ENCODE measurements around the gene ADGRV1. TPM values are rescaled to one million over a fixed set of nuclear protein-coding genes. Genes with fewer than 3 reads are reported as not detected.
"Not testable (repeated sequence)": the region's sequence is repeated elsewhere in the genome, so short reads cannot be mapped to it uniquely, and the experiment has no call there.

The ADGRV1 gene
- total RNA-seq, 2 experiments from 2014 or later, result 0.26 TPM; not detected in 1

DNA sequence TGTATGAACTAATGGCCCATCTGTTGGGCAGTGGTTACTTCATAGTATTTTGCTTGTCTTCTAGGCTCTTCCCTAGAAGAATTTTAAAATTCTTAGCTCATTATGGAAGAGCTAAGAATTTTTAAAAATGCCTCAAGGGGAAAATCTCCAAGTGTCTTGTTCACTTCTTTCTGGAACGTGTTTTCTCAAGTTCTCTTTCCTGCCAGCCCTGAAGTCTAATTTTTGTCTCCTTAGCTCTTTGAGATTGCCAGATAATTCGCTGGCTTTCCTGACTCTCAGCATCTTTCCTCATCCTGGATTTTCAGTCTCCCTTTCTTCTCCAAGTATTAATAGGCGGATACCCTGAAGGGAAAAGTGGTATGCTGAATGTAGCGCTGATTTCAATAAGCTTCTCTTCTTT is 429.1 kb downstream of the ADGRV1 start:
- H3K9me3 Mint-ChIP-seq (ENCODE audit: insufficient read depth), result no peaks in the 10 kb centered on the region
- H3K4me1 Mint-ChIP-seq (ENCODE audit: low read depth), result no peaks in the 10 kb centered on the region
- DNase-seq, result no peak
- no peak for ATAC-seq
- no peaks in the 10 kb centered on the region for H3K27me3 Mint-ChIP-seq (ENCODE audit: low read depth)
- ChIA-PET CTCF (interaction anchor here (1.3 to 1.9 kb wide), 2 partner anchors 56 to 397 kb away, joined by 5 to 6 read pairs; no protein-coding TSS in a partner anchor), POLR2A (no interaction called here)
- H3K4me3 Mint-ChIP-seq, result no peak overlapping the region
- H3K27ac Mint-ChIP-seq, result no peak overlapping the region
- H3K36me3 Mint-ChIP-seq (ENCODE audit: low read depth), result no peaks in the 10 kb centered on the region

DNA sequence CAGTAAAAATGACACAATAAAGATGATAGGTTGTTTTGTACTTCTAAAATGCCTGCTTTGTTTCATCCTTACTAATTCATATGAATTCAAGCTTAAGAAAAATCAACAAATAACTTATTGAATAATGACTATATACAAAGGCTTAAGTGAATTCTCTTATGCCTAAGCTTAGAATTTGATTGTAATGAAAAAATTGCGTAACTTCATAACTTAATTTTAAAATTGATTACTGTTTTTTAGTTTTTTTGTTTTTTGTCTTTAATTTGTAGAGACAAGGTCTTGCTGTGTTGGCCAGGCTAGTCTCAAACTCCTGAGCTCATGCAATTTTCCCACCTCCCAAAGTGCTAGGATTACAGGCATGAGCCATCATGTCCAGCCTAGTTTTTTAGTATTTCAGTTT is 432.6 kb downstream of the ADGRV1 start:
- no peak overlapping the region for H3K27ac Mint-ChIP-seq
- no peaks in the 10 kb centered on the region for H3K4me1 Mint-ChIP-seq (ENCODE audit: low read depth)
- DNase-seq, result no peak
- H3K27me3 Mint-ChIP-seq (ENCODE audit: low read depth), result no peaks in the 10 kb centered on the region
- no peak overlapping the region for H3K4me3 Mint-ChIP-seq
- H3K36me3 Mint-ChIP-seq (ENCODE audit: low read depth), result no peaks in the 10 kb centered on the region
- ATAC-seq, result no peak
- H3K9me3 Mint-ChIP-seq (ENCODE audit: insufficient read depth), result peaks cover 7% of the 10 kb centered on the region
- POLR2A ChIA-PET, result no interaction called here
- CTCF ChIA-PET, result no interaction called here

DNA sequence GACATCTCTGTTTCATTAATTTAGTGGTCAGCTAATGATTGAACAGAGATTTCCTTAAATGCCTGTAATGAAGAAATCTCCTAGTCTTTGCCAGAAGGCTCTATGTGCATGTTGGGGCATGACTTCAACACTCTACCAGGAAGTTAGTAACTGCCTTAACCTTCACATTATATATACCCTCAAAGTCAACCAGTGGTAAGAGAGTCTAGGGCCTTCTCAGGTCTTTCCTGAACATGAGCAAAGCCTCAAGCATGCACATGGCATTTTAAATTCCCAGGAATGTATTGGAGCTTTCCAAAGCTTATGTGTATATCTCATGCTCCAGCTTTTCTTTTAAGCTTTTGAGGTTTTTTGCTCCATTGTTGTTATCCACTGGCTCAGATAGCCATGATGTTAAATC is 436.2 kb downstream of the ADGRV1 start:
- no peak for ATAC-seq
- Mint-ChIP-seq H3K27ac (no peak overlapping the region), H3K9me3 (ENCODE audit: insufficient read depth) (peaks cover 7% of the 10 kb centered on the region), H3K4me3 (no peak overlapping the region), H3K36me3 (ENCODE audit: low read depth) (no peaks in the 10 kb centered on the region), H3K4me1 (ENCODE audit: low read depth) (no peaks in the 10 kb centered on the region), H3K27me3 (ENCODE audit: low read depth) (peaks cover 2% of the 10 kb centered on the region)
- ChIA-PET POLR2A (no interaction called here), CTCF (no interaction called here)
- DNase-seq, result no peak

DNA sequence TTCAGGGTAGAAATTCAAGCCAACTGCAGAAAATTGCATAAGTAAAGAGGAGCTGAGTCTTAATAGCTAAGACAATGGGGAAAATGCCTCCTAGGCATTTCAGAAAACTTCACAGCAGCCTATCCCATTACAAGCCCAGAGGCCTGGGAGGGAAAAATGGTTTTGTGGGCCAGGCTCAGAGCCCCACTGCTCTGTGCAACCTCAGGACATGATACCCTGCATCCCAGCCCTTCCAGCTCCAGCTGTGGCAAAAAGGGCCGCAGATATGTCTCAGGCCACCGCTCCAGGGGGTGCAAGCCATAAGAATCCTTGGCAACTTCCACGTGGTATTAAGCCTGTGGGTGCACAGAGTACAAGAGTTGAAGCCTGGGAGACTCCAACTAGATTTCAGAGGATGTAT is 437.5 kb downstream of the ADGRV1 start:
- peaks cover 2% of the 10 kb centered on the region for H3K27me3 Mint-ChIP-seq (ENCODE audit: low read depth)
- POLR2A ChIA-PET, result no interaction called here
- H3K9me3 Mint-ChIP-seq (ENCODE audit: insufficient read depth), result peaks cover 7% of the 10 kb centered on the region
- no peaks in the 10 kb centered on the region for H3K36me3 Mint-ChIP-seq (ENCODE audit: low read depth)
- no peaks in the 10 kb centered on the region for H3K4me1 Mint-ChIP-seq (ENCODE audit: low read depth)
- DNase-seq, result no peak
- ATAC-seq, result no peak
- H3K27ac Mint-ChIP-seq, result no peak overlapping the region
- H3K4me3 Mint-ChIP-seq, result no peak overlapping the region
- CTCF ChIA-PET, result no interaction called here

DNA sequence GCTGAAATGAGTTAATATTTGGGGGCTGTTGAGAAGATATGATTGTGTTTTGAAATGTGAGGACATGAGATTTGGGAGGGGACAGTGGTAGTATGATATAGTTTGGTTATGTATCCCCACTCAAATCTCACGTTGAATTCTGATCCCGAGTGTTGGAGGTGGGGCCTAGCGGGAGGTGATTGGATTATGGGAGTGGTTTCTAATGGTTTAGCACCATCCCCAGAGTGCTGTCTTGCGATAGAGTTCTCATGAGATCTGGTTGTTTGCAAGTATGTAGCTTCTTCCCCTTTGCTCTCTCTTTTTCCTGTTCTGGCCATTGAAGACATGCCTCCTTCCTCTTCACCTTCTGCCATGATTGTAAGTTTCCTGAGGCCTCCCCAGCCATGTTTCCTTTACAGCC is 438.5 kb downstream of the ADGRV1 start:
- ATAC-seq (no peak), DNase-seq (no peak)
- Mint-ChIP-seq H3K4me3 (no peak overlapping the region), H3K9me3 (ENCODE audit: insufficient read depth) (peaks cover 7% of the 10 kb centered on the region), H3K36me3 (ENCODE audit: low read depth) (no peaks in the 10 kb centered on the region), H3K27me3 (ENCODE audit: low read depth) (peaks cover 2% of the 10 kb centered on the region), H3K4me1 (ENCODE audit: low read depth) (no peaks in the 10 kb centered on the region), H3K27ac (no peak overlapping the region)
- POLR2A ChIA-PET, result no interaction called here
- CTCF ChIA-PET, result no interaction called here

DNA sequence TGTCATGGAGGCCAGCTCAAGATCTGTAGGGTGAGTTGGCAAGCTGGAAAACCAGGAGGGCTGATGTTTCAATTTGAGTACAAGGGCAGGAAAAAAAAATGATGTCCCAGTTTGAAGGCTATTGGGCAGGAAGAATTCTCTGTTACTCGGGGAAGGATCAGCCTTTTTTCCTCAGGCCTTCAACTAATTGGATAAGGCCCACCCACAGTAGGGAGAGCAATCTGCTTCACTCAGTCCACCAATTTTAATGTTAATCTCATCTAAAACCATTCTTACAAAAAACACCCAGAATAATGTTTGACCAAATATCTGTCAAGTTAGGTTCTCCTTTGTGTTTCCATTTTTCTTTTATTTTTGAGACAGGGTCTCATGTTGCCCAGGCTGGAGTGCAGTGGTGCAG is 442.1 kb downstream of the ADGRV1 start:
- CTCF ChIA-PET, result no interaction called here

DNA sequence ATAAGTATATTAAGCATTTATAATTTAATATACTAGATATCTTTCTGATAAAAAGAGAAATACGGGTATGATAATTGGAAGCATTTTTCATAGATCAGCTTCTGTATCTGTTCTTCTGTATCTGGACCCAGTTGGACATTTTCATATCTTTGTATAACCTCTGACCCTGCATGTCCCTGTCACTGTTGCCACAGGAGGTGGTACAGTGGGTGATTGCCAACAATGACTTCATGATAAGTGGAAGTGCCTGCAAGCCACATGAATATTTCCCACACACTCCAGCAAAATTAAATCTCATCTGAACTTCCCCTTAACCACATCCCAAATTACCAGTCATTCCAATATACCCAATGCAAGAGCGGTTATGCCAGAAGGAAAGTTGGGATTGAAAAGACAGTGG is 448.1 kb downstream of the ADGRV1 start:
- H3K27ac Mint-ChIP-seq, result no peak overlapping the region
- ATAC-seq (no peak), DNase-seq (no peak)
- ChIA-PET POLR2A (no interaction called here), CTCF (no interaction called here)
- peaks cover 7% of the 10 kb centered on the region for H3K27me3 Mint-ChIP-seq (ENCODE audit: low read depth)
- H3K4me1 Mint-ChIP-seq (ENCODE audit: low read depth), result no peaks in the 10 kb centered on the region
- no peaks in the 10 kb centered on the region for H3K9me3 Mint-ChIP-seq (ENCODE audit: insufficient read depth)
- no peak overlapping the region for H3K4me3 Mint-ChIP-seq
- H3K36me3 Mint-ChIP-seq (ENCODE audit: low read depth), result no peaks in the 10 kb centered on the region

More for the DNA sequence above, 442.1 kb downstream of the ADGRV1 start:
- H3K4me1 Mint-ChIP-seq (ENCODE audit: low read depth), result no peaks in the 10 kb centered on the region
- POLR2A ChIA-PET, result no interaction called here
- no peaks in the 10 kb centered on the region for H3K36me3 Mint-ChIP-seq (ENCODE audit: low read depth)
- DNase-seq, result no peak
- H3K27me3 Mint-ChIP-seq (ENCODE audit: low read depth), result peaks cover 10% of the 10 kb centered on the region
- no peak overlapping the region for H3K4me3 Mint-ChIP-seq
- H3K27ac Mint-ChIP-seq, result no peak overlapping the region
- no peak for ATAC-seq
- H3K9me3 Mint-ChIP-seq (ENCODE audit: insufficient read depth), result no peaks in the 10 kb centered on the region

DNA sequence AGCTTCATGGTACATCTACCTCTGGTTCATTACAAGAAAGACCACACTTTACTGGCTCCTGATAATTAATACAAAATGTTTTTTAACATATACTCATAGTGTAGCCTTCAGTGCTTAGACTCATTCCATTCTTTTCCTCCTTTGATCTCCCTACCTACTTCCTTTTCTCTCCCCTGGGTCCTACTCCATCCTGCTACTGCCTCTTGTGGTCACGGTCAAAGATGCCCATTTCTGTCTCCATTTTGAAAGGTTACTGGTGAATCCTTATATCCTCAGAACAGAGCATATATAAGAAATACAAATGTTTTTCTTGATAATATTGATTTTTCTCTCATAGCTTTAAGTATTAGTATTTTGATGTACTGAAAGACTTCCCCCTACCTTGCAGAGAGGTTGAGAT is 448.7 kb downstream of the ADGRV1 start:
- ChIA-PET CTCF (no interaction called here), POLR2A (no interaction called here)
- DNase-seq (no peak), ATAC-seq (no peak)
- Mint-ChIP-seq H3K9me3 (ENCODE audit: insufficient read depth) (no peaks in the 10 kb centered on the region), H3K36me3 (ENCODE audit: low read depth) (no peaks in the 10 kb centered on the region), H3K4me3 (no peak overlapping the region), H3K27ac (no peak overlapping the region), H3K4me1 (ENCODE audit: low read depth) (no peaks in the 10 kb centered on the region), H3K27me3 (ENCODE audit: low read depth) (peaks cover 7% of the 10 kb centered on the region)

DNA sequence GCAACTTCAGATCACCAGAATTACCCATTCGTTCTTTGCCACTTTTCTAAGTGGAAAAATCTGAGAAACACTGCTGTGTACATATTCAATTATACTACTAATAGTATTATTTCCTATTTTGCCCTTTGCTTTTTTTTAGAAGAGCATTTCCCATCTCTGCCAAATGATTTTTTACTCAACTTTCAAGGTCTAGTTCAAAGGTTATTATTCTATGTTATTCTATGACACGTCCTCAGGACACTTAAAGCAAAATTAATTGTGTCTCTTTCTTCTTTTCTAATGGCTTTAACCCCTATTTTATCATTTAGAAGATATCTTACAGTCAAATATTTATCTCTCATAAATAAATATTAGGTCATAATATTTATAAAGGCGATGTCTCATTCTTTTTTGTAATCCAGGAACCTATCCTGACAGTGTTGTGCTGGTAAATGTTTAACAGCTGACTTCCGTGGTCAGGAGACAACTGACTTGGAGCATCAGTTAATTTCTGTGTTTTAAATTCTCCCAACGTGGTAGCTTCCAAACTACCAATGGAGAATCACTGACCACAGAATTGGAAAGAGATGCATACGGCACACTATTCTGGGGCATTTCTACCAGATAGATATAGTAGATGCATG is 449.3 kb downstream of the ADGRV1 start:
- ChIA-PET CTCF (no interaction called here), POLR2A (interaction anchor here (0.6 kb wide), 1 partner anchor 402 kb away, joined by 3 read pairs; no protein-coding TSS in a partner anchor)
- H3K36me3 Mint-ChIP-seq (ENCODE audit: low read depth), result no peaks in the 10 kb centered on the region
- ATAC-seq (no peak), DNase-seq (no peak)
- H3K27ac Mint-ChIP-seq, result no peak overlapping the region
- no peaks in the 10 kb centered on the region for H3K9me3 Mint-ChIP-seq (ENCODE audit: insufficient read depth)
- peaks cover 7% of the 10 kb centered on the region for H3K27me3 Mint-ChIP-seq (ENCODE audit: low read depth)
- no peaks in the 10 kb centered on the region for H3K4me1 Mint-ChIP-seq (ENCODE audit: low read depth)
- H3K4me3 Mint-ChIP-seq, result no peak overlapping the region

DNA sequence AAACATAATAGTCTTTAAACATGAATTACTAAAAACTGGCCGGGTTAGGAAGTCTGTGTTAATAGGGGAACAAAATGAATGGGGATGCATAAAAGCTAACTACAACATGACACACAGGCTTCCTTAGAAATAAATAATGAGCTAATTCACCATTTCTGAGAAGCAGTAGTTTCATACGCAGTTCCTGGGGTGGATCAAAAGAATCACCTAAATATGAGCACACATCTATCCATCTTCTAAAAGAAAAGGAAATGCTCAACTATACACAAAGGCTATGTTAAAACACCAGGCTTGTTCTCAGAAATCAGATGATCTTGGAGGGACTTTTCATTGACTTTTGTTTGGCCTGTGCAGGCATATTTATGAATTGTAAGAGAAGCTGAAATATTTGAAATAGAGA is 451.5 kb downstream of the ADGRV1 start:
- ATAC-seq (no peak), DNase-seq (no peak)
- ChIA-PET POLR2A (no interaction called here), CTCF (no interaction called here)
- H3K9me3 Mint-ChIP-seq (ENCODE audit: insufficient read depth), result peaks cover 8% of the 10 kb centered on the region
- no peak overlapping the region for H3K4me3 Mint-ChIP-seq
- no peaks in the 10 kb centered on the region for H3K36me3 Mint-ChIP-seq (ENCODE audit: low read depth)
- H3K27ac Mint-ChIP-seq, result no peak overlapping the region
- H3K27me3 Mint-ChIP-seq (ENCODE audit: low read depth), result peaks cover 2% of the 10 kb centered on the region
- H3K4me1 Mint-ChIP-seq (ENCODE audit: low read depth), result no peaks in the 10 kb centered on the region

DNA sequence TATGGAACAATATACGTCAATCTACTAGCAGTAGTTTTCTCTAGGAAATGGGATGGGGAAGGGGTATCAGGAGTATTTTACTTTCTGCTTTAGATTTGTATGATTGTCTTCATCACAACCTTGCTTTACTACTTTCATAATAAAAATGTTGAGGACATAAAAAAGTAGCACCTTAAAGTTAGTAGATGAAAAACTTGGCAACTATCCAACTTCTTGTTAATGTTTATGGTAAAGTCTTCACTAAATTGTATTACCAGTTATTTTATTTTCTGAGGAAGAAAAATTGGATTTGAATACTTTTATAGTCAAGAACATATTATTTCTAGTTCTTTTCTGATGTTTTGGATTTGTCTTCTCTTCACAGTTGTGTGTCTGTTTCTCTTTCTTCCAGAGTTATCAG is 452.4 kb downstream of the ADGRV1 start:
- H3K4me1 Mint-ChIP-seq (ENCODE audit: low read depth), result no peaks in the 10 kb centered on the region
- ATAC-seq, result no peak
- no peak overlapping the region for H3K27ac Mint-ChIP-seq
- no peak overlapping the region for H3K4me3 Mint-ChIP-seq
- no peaks in the 10 kb centered on the region for H3K27me3 Mint-ChIP-seq (ENCODE audit: low read depth)
- POLR2A ChIA-PET, result no interaction called here
- DNase-seq, result no peak
- peaks cover 9% of the 10 kb centered on the region for H3K9me3 Mint-ChIP-seq (ENCODE audit: insufficient read depth)
- H3K36me3 Mint-ChIP-seq (ENCODE audit: low read depth), result no peaks in the 10 kb centered on the region
- CTCF ChIA-PET, result no interaction called here

DNA sequence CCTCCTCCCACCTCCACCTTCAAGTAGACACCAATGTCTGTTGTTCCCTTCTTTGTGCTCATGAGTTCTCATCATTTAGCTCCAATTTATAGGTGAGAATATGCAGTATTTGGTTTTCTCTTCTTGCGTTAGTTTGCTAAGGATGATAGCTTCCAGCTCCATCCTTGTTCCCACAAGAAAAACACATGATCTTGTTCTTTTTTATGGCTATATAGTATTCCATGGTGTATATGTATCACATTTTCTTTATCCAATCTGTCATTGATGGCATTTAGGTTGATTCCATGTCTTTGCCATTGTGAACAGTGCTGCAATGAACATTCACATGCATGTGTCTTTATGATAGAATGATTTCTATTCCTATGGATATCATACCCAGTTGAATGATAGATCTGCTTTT is 454.3 kb downstream of the ADGRV1 start:
- CTCF ChIA-PET; H3K36me3 Mint-ChIP-seq (ENCODE audit: low read depth); DNase-seq; H3K27me3 Mint-ChIP-seq (ENCODE audit: low read depth); H3K4me1 Mint-ChIP-seq (ENCODE audit: low read depth); H3K27ac Mint-ChIP-seq; H3K4me3 Mint-ChIP-seq; H3K9me3 Mint-ChIP-seq (ENCODE audit: insufficient read depth); ATAC-seq: not testable (repeated sequence)
- POLR2A ChIA-PET, result interaction anchor here (0.7 kb wide), 1 partner anchor 1883 kb away, joined by 3 read pairs; no protein-coding TSS in a partner anchor

DNA sequence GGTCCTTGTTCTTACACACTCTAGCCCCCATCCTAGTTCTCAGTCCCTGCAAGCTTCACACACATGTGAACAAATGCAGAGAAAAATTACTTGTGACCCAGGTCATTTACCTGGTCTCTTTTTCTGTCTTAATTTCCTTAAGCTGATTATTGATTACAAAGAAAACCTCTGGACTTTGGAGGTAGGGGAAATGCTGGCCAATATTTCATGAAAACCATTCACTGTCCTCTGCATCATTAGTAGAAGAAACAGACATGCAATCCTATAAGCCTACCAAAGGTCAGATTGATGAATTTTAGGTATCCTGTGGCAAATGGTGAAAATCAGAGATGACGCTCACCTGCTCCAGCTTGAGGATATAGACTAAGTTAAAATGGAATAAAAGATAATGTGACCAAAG is 457.7 kb downstream of the ADGRV1 start:
- ATAC-seq (no peak), DNase-seq (no peak)
- ChIA-PET CTCF (interaction anchor here (1.4 kb wide), 1 partner anchor 9 kb away, joined by 3 read pairs; no protein-coding TSS in a partner anchor), POLR2A (no interaction called here)
- H3K36me3 Mint-ChIP-seq (ENCODE audit: low read depth), result no peaks in the 10 kb centered on the region
- no peak overlapping the region for H3K4me3 Mint-ChIP-seq
- no peak overlapping the region for H3K27ac Mint-ChIP-seq
- peaks cover 9% of the 10 kb centered on the region for H3K9me3 Mint-ChIP-seq (ENCODE audit: insufficient read depth)
- H3K4me1 Mint-ChIP-seq (ENCODE audit: low read depth), result no peaks in the 10 kb centered on the region
- peaks cover 2% of the 10 kb centered on the region for H3K27me3 Mint-ChIP-seq (ENCODE audit: low read depth)

Data from activated CD8-positive, alpha-beta T cell treated with anti-CD3 and anti-CD28 coated beads, Interleukin-2, amount 10 ng/mL, durations not matched to agents 7 days and 5 days (primary cell).